Measurements from ENCODE around the gene BABAM2. TPM values are rescaled to one million over a fixed set of nuclear protein-coding genes. Genes with fewer than 3 reads are reported as not detected.

BABAM2 gene
- total RNA-seq, 1 donor from 2014 or later, result 41.0 TPM

- TF ChIP-seq POLR2A (IDR thresholded peaks at IDR 0.05), result no peak
- TF ChIP-seq, protein P1, sequence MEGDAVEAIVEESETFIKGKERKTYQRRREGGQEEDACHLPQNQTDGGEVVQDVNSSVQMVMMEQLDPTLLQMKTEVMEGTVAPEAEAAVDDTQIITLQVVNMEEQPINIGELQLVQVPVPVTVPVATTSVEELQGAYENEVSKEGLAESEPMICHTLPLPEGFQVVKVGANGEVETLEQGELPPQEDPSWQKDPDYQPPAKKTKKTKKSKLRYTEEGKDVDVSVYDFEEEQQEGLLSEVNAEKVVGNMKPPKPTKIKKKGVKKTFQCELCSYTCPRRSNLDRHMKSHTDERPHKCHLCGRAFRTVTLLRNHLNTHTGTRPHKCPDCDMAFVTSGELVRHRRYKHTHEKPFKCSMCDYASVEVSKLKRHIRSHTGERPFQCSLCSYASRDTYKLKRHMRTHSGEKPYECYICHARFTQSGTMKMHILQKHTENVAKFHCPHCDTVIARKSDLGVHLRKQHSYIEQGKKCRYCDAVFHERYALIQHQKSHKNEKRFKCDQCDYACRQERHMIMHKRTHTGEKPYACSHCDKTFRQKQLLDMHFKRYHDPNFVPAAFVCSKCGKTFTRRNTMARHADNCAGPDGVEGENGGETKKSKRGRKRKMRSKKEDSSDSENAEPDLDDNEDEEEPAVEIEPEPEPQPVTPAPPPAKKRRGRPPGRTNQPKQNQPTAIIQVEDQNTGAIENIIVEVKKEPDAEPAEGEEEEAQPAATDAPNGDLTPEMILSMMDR (IDR thresholded peaks at IDR 0.05), result no peak
- no peak for TF ChIP-seq POLR2AphosphoS5 (IDR thresholded peaks at IDR 0.05; ENCODE audit: insufficient read depth in 1 of 2, low read depth in 1 of 2)
- no peak overlapping the region for H3K4me3 ChIP-seq
- intact Hi-C loops (cut with DNase I), result no loop called here
- H3K27me3 ChIP-seq, result no peaks in the 10 kb centered on the region
- H3K27ac ChIP-seq, result no peak overlapping the region
- DNase-seq (ENCODE audit: extremely low spot score in 2 of 2), result no peak
- H3K9me3 ChIP-seq, result no peaks in the 10 kb centered on the region
- H3K36me3 ChIP-seq, result peaks cover 0 to 4% of the 10 kb centered on the region in 2 donors
- H3K4me1 ChIP-seq, result no peaks in the 10 kb centered on the region
Measured at GRCh38 chr2:28030600-28030999, 140.1 kb downstream of the BABAM2 start.

GRCh38 chr2:28032816-28033215, 142.3 kb downstream of the BABAM2 start:
- intact Hi-C loops (cut with DNase I), result no loop called here

GRCh38 chr2:28034696-28035095, 144.2 kb downstream of the BABAM2 start:
- intact Hi-C loops (cut with DNase I), result no loop called here
- Histone ChIP-seq H3K27me3 (no peaks in the 10 kb centered on the region), H3K36me3 (no peaks in the 10 kb centered on the region), H3K4me1 (no peaks in the 10 kb centered on the region), H3K4me3 (no peak overlapping the region), H3K9me3 (no peaks in the 10 kb centered on the region), H3K27ac (no peak overlapping the region)
- no peak for TF ChIP-seq POLR2A (IDR thresholded peaks at IDR 0.05)
- TF ChIP-seq, protein P1 (IDR thresholded peaks at IDR 0.05), result no peak
- no peak for TF ChIP-seq POLR2AphosphoS5 (IDR thresholded peaks at IDR 0.05; ENCODE audit: insufficient read depth in 1 of 2, low read depth in 1 of 2)
- no peak for DNase-seq (ENCODE audit: extremely low spot score in 2 of 2)

More at GRCh38 chr2:28032816-28033215, 142.3 kb downstream of the BABAM2 start:
- TF ChIP-seq POLR2AphosphoS5 (IDR thresholded peaks at IDR 0.05; ENCODE audit: insufficient read depth in 1 of 2, low read depth in 1 of 2) (no peak), POLR2A (IDR thresholded peaks at IDR 0.05) (no peak)
- TF ChIP-seq, protein P1 (IDR thresholded peaks at IDR 0.05), result no peak
- H3K27ac ChIP-seq, result no peak overlapping the region
- no peak overlapping the region for H3K4me3 ChIP-seq
- H3K4me1 ChIP-seq, result no peaks in the 10 kb centered on the region
- no peak for DNase-seq (ENCODE audit: extremely low spot score in 2 of 2)
- no peaks in the 10 kb centered on the region for H3K36me3 ChIP-seq
- no peaks in the 10 kb centered on the region for H3K27me3 ChIP-seq
- no peaks in the 10 kb centered on the region for H3K9me3 ChIP-seq

- Histone ChIP-seq H3K4me3 (no peak overlapping the region), H3K9me3 (no peaks in the 10 kb centered on the region), H3K27ac (no peak overlapping the region), H3K27me3 (no peaks in the 10 kb centered on the region), H3K4me1 (no peaks in the 10 kb centered on the region), H3K36me3 (no peaks in the 10 kb centered on the region)
- DNase-seq (ENCODE audit: extremely low spot score in 2 of 2), result no peak
- intact Hi-C loops (cut with DNase I), result no loop called here
- no peak for TF ChIP-seq POLR2A (IDR thresholded peaks at IDR 0.05)
- TF ChIP-seq, protein P1 (IDR thresholded peaks at IDR 0.05), result no peak
- no peak for TF ChIP-seq POLR2AphosphoS5 (IDR thresholded peaks at IDR 0.05; ENCODE audit: insufficient read depth in 1 of 2, low read depth in 1 of 2)
Measured at GRCh38 chr2:28035163-28035690, 144.7 kb downstream of the BABAM2 start.

- Histone ChIP-seq H3K4me1 (no peaks in the 10 kb centered on the region), H3K36me3 (no peaks in the 10 kb centered on the region), H3K27me3 (no peaks in the 10 kb centered on the region), H3K27ac (no peak overlapping the region), H3K9me3 (no peaks in the 10 kb centered on the region), H3K4me3 (no peak overlapping the region)
- intact Hi-C loops (cut with DNase I), result no loop called here
- TF ChIP-seq POLR2AphosphoS5 (IDR thresholded peaks at IDR 0.05; ENCODE audit: insufficient read depth in 1 of 2, low read depth in 1 of 2), result peak in 1 of 2 donors; percentile 22
- TF ChIP-seq, protein P1 (IDR thresholded peaks at IDR 0.05), result no peak
- no peak for TF ChIP-seq POLR2A (IDR thresholded peaks at IDR 0.05)
- no peak for DNase-seq (ENCODE audit: extremely low spot score in 2 of 2)
Measured at GRCh38 chr2:28035816-28036215, 145.3 kb downstream of the BABAM2 start.

Data from vagina (tissue), 2 donors.